WTC11 (cell line): ENCODE measurements around the gene GJD2. TPM values are rescaled to one million over a fixed set of nuclear protein-coding genes. Genes with fewer than 3 reads are reported as not detected.

Experiments used
- ATAC-seq: fragments of 200-7000 bp; cut with Tn5 transposase; 2 replicates; pipeline ENCODE4 v1.10.0; 2021; ENCODE audit warnings: mild to moderate bottlenecking, moderate library complexity
- CTCF ChIA-PET: fragments of 300-600 bp; sonication (Branson Sonifier 250); formaldehyde crosslinking; loops from one replicate; lab custom pipeline; 2021; ENCODE audit warnings: antibody characterized with exemption; lab: Charles Lee
- POLR2A ChIA-PET: fragments of 350-600 bp; sonication (Branson Sonifier 250); formaldehyde crosslinking; loops from one replicate; lab custom pipeline; 2021; ENCODE audit warnings: antibody characterized with exemption; lab: Charles Lee
- DNase-seq: peaks from one replicate; pipeline ENCODE4 v3.0.0; 2021; ENCODE audit warnings: low spot score
- H3K27ac Mint-ChIP-seq: 2 replicates; pipeline ENCODE4 v1.8.0; 2021; ENCODE audit warnings: mixed read lengths
- H3K27me3 Mint-ChIP-seq: 2 replicates; pipeline ENCODE4 v1.8.0; 2021; ENCODE audit warnings: low read depth, mild to moderate bottlenecking, moderate library complexity, mixed read lengths
- H3K36me3 Mint-ChIP-seq: 2 replicates; pipeline ENCODE4 v1.8.0; 2021; ENCODE audit warnings: mixed read lengths
- H3K4me1 Mint-ChIP-seq: 2 replicates; pipeline ENCODE4 v1.8.0; 2022; ENCODE audit warnings: mixed read lengths
- H3K4me3 Mint-ChIP-seq: 2 replicates; pipeline ENCODE4 v1.8.0; 2021; ENCODE audit warnings: mild to moderate bottlenecking, moderate library complexity, mixed read lengths
- H3K9me3 Mint-ChIP-seq: 2 replicates; pipeline ENCODE4 v1.8.0; 2021; ENCODE audit warnings: mixed read lengths
- ATF3 ChIP-seq: sonication (generic); formaldehyde crosslinking; conservative IDR thresholded peaks from 2 replicates; pipeline ENCODE4 v1.8.1; 2022; ENCODE audit warnings: mild to moderate bottlenecking, missing genetic modification reagents
- CBFB ChIP-seq: sonication (generic); formaldehyde crosslinking; IDR thresholded peaks from 2 replicates; pipeline ENCODE4 v1.8.1; 2022; ENCODE audit warnings: mild to moderate bottlenecking, low read depth, missing genetic modification reagents
- CREB1 ChIP-seq: sonication (generic); formaldehyde crosslinking; IDR thresholded peaks from 2 replicates; pipeline ENCODE4 v1.8.0; 2023; ENCODE audit warnings: mild to moderate bottlenecking, missing genetic modification reagents
- CTCF ChIP-seq: fragments of 200-600 bp; IDR thresholded peaks from 2 replicates; pipeline ENCODE4 v1.8.0; 2022; ENCODE audit warnings: antibody characterized with exemption
- ELF4 ChIP-seq: sonication (generic); formaldehyde crosslinking; IDR thresholded peaks from 2 replicates; pipeline ENCODE4 v1.8.1; 2022; ENCODE audit warnings: low read depth, mild to moderate bottlenecking, moderate library complexity, missing genetic modification reagents
- ERG ChIP-seq: fragments of 250-450 bp; sonication (Bioruptor Pico); IDR thresholded peaks from 2 replicates; pipeline ENCODE4 v1.8.0; 2021; ENCODE audit warnings: mild to moderate bottlenecking
- FOXJ3 ChIP-seq: sonication (generic); formaldehyde crosslinking; IDR thresholded peaks from 2 replicates; pipeline ENCODE4 v1.9.0; 2021; ENCODE audit warnings: missing genetic modification reagents, mild to moderate bottlenecking, borderline replicate concordance
- FOXP1 ChIP-seq: sonication (generic); formaldehyde crosslinking; IDR thresholded peaks from 2 replicates; pipeline ENCODE4 v1.8.0; 2022; ENCODE audit warnings: missing genetic modification reagents, mild to moderate bottlenecking, moderate library complexity, borderline replicate concordance
- FOXP4 ChIP-seq: sonication (generic); formaldehyde crosslinking; IDR thresholded peaks from 2 replicates; pipeline ENCODE4 v1.8.0; 2022; ENCODE audit warnings: mild to moderate bottlenecking, missing genetic modification reagents
- GABPB1 ChIP-seq: sonication (generic); formaldehyde crosslinking; IDR thresholded peaks from 2 replicates; pipeline ENCODE4 v1.8.1; 2023; ENCODE audit warnings: mild to moderate bottlenecking, missing genetic modification reagents
- GTF2I ChIP-seq: fragments of 250-450 bp; sonication (Bioruptor Pico); conservative IDR thresholded peaks from 2 replicates; pipeline ENCODE4 v1.4.0; 2021; ENCODE audit warnings: mild to moderate bottlenecking
- HMGA2 ChIP-seq: fragments of 250-450 bp; sonication (Bioruptor Pico); IDR thresholded peaks from 2 replicates; pipeline ENCODE4 v1.4.0; 2021; ENCODE audit warnings: mild to moderate bottlenecking, moderate library complexity
- HMGXB4 ChIP-seq: sonication (generic); formaldehyde crosslinking; IDR thresholded peaks from 2 replicates; pipeline ENCODE4 v1.8.1; 2023; ENCODE audit warnings: mild to moderate bottlenecking, moderate library complexity, missing genetic modification reagents
- MXD4 ChIP-seq: fragments of 250-450 bp; sonication (Bioruptor Pico); IDR thresholded peaks from 2 replicates; pipeline ENCODE4 v1.8.0; 2021; ENCODE audit warnings: mild to moderate bottlenecking, moderate library complexity, borderline replicate concordance
- MYBL2 ChIP-seq: sonication (generic); formaldehyde crosslinking; IDR thresholded peaks from 2 replicates; pipeline ENCODE4 v1.8.1; 2023; ENCODE audit warnings: mild to moderate bottlenecking, moderate library complexity, missing genetic modification reagents
- NFE2L1 ChIP-seq: sonication (generic); formaldehyde crosslinking; IDR thresholded peaks from 2 replicates; pipeline ENCODE4 v1.8.1; 2023; ENCODE audit warnings: missing genetic modification reagents
- NR1H2 ChIP-seq: sonication (generic); formaldehyde crosslinking; IDR thresholded peaks from 2 replicates; pipeline ENCODE4 v1.9.0; 2021; ENCODE audit warnings: mild to moderate bottlenecking, moderate library complexity, missing genetic modification reagents
- NR3C1 ChIP-seq: sonication (generic); formaldehyde crosslinking; conservative IDR thresholded peaks from 2 replicates; pipeline ENCODE4 v1.8.1; 2023; ENCODE audit warnings: low read depth, mild to moderate bottlenecking, missing genetic modification reagents
- RELA ChIP-seq: sonication (generic); formaldehyde crosslinking; IDR thresholded peaks from 2 replicates; pipeline ENCODE4 v1.8.1; 2022; ENCODE audit warnings: missing genetic modification reagents, mild to moderate bottlenecking, borderline replicate concordance
- SOX15 ChIP-seq: fragments of 250-450 bp; sonication (Bioruptor Pico); IDR thresholded peaks from 2 replicates; pipeline ENCODE4 v1.9.0; 2021; ENCODE audit warnings: mild to moderate bottlenecking
- STAT6 ChIP-seq: sonication (generic); formaldehyde crosslinking; conservative IDR thresholded peaks from 2 replicates; pipeline ENCODE4 v1.8.1; 2023; ENCODE audit warnings: mild to moderate bottlenecking, low read depth, missing genetic modification reagents, moderate library complexity
- USF2 ChIP-seq: sonication (generic); formaldehyde crosslinking; IDR thresholded peaks from 2 replicates; pipeline ENCODE4 v1.8.1; 2023; ENCODE audit warnings: mild to moderate bottlenecking, missing genetic modification reagents, moderate library complexity
- ZNF121 ChIP-seq: sonication (generic); formaldehyde crosslinking; IDR thresholded peaks from 2 replicates; pipeline ENCODE4 v1.8.0; 2023; ENCODE audit warnings: missing genetic modification reagents
- ZNF138 ChIP-seq: sonication (generic); formaldehyde crosslinking; conservative IDR thresholded peaks from 2 replicates; pipeline ENCODE4 v1.8.1; 2022; ENCODE audit warnings: mild to moderate bottlenecking, moderate library complexity, missing genetic modification reagents
- ZNF232 ChIP-seq: sonication (generic); formaldehyde crosslinking; IDR thresholded peaks from 2 replicates; pipeline ENCODE4 v1.8.0; 2022; ENCODE audit warnings: mild to moderate bottlenecking, missing genetic modification reagents
- ZNF317 ChIP-seq: sonication (generic); formaldehyde crosslinking; IDR thresholded peaks from 2 replicates; pipeline ENCODE4 v1.8.1; 2023; ENCODE audit warnings: low read depth, mild to moderate bottlenecking, moderate library complexity, missing genetic modification reagents, borderline replicate concordance
- ZNF396 ChIP-seq: fragments of 250-450 bp; sonication (Bioruptor Pico); IDR thresholded peaks from 2 replicates; pipeline ENCODE4 v1.8.0; 2021; ENCODE audit warnings: mild to moderate bottlenecking, moderate library complexity, borderline replicate concordance
- total RNA-seq: library from RNA; stranded (reverse); gene quantifications from 3 replicates; pipeline ENCODE4 v1.2.3, GENCODE V29; 2021

Gene GJD2
- total RNA-seq, 1 experiment from 2014 or later = 0.22 TPM

- Mint-ChIP-seq H3K4me1 (peaks cover 19% of the 10 kb centered on the region), H3K9me3 (no peaks in the 10 kb centered on the region), H3K27me3 (no peaks in the 10 kb centered on the region; the same call in none of the 2 replicates), H3K4me3 (no peak overlapping the region), H3K27ac (no peak overlapping the region), H3K36me3 (no peaks in the 10 kb centered on the region)
- CTCF ChIA-PET = no interaction called here
- POLR2A ChIA-PET = no interaction called here
- TF ChIP-seq FOXJ3 (CRISPR knock-in tag) = no peak
- TF ChIP-seq ZNF317 (CRISPR knock-in tag) = no peak
- no peak for TF ChIP-seq NFE2L1
- no peak for TF ChIP-seq ZNF121 (CRISPR knock-in tag)
- TF ChIP-seq MYBL2 (CRISPR knock-in tag) = no peak
- TF ChIP-seq CBFB (CRISPR knock-in tag) = no peak
- TF ChIP-seq HMGA2 (CRISPR knock-in tag) = no peak
- no peak for TF ChIP-seq NR3C1 (CRISPR knock-in tag)
- TF ChIP-seq STAT6 (CRISPR knock-in tag) = no peak
- no peak for TF ChIP-seq RELA (CRISPR knock-in tag)
- TF ChIP-seq ELF4 = no peak
- no peak for TF ChIP-seq SOX15 (CRISPR knock-in tag)
- no peak for TF ChIP-seq NR1H2 (CRISPR knock-in tag)
- TF ChIP-seq FOXP4 = no peak
- no peak for DNase-seq
- no peak for ATAC-seq
These were observed 17.5 kb upstream of the GJD2 start for GRCh38 chr15:34772312-34772711.

GRCh38 chr15:34769711-34770110, 14.9 kb upstream of the GJD2 start:
- no peak for DNase-seq
- CTCF ChIA-PET = no interaction called here
- Mint-ChIP-seq H3K27ac (no peak overlapping the region; the same call in 1 of the 2 replicates), H3K4me1 (peaks cover 19% of the 10 kb centered on the region), H3K36me3 (no peaks in the 10 kb centered on the region), H3K27me3 (no peaks in the 10 kb centered on the region), H3K9me3 (no peaks in the 10 kb centered on the region), H3K4me3 (no peak overlapping the region)
- POLR2A ChIA-PET = no interaction called here
- no peak for ATAC-seq
- no peak for TF ChIP-seq USF2
- TF ChIP-seq ZNF396 (CRISPR knock-in tag) = no peak
- TF ChIP-seq CREB1 (CRISPR knock-in tag) = no peak
- TF ChIP-seq FOXP1 (CRISPR knock-in tag) = no peak
- no peak for TF ChIP-seq CTCF
- no peak for TF ChIP-seq FOXJ3 (CRISPR knock-in tag)
- TF ChIP-seq GTF2I (CRISPR knock-in tag) = no peak
- TF ChIP-seq HMGA2 (CRISPR knock-in tag) = no peak
- no peak for TF ChIP-seq ATF3 (CRISPR knock-in tag)
- TF ChIP-seq ERG (CRISPR knock-in tag) = no peak
- no peak for TF ChIP-seq HMGXB4 (CRISPR knock-in tag)
- TF ChIP-seq SOX15 (CRISPR knock-in tag) = no peak
- no peak for TF ChIP-seq ZNF138 (CRISPR knock-in tag)
- TF ChIP-seq ZNF232 (CRISPR knock-in tag) = no peak
- TF ChIP-seq MXD4 (CRISPR knock-in tag) = no peak
- no peak for TF ChIP-seq GABPB1 (CRISPR knock-in tag)
